WI38 (cell line): ENCODE data around the gene YY1AP1.

Experiments
- H3K4me3 ChIP-seq: 2 replicates; pipeline ENCODE4 v1.5.1; 2011; ENCODE audit warnings: low read depth, mild to moderate bottlenecking, control low read depth, low read length
- CTCF ChIP-seq: IDR thresholded peaks from 2 replicates; pipeline ENCODE4 v1.5.1; 2012; ENCODE audit warnings: low read depth, mild to moderate bottlenecking, control low read depth, low read length

Gene YY1AP1

GRCh38 chr1:155657463-155657862, 31.1 kb downstream of the YY1AP1 start:
- H3K4me3 ChIP-seq: no peak overlapping the region
- no peak for TF ChIP-seq CTCF

- no peak for TF ChIP-seq CTCF
- H3K4me3 ChIP-seq: no peak overlapping the region
Observed at GRCh38 chr1:155652951-155653350, 35.6 kb downstream of the YY1AP1 start.

DNA sequence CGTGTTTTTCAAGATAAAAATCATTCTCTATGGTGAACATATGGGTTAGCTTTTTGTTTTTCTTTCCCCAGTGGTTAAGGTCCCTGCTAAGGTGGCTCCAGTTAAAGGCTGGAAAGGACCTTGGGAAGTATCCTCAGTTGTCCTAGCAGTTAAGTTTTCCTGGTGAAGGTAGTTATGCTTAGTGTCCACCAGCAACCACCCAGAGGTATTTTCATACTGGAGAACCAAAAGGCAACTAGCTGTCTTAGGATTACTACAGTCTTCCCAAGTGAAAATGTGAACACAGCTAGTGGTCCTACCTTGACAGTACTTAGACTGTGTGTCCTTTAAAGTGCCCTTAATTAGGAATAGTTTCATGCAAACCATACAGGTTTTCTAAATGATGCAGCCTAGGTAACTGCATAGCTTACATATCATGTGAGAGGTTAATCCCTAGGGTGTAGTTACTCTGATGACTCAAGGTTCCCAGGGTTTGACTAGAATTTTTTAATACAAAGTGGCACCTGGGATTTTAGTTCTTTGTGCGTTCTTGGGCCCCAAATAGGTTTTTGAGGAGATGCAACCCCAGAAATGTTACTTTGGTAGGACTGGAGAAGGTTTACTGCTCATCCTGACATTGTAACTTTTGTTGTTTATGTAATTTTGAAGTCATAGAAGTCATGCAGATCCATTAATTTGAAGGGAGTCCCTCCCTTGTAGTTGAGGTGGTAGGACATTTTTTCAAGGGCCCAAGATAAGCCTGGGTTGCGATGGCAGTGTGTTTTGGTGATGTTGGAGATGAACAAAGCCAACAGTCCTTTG, 36.5 kb downstream of the YY1AP1 start:
- H3K4me3 ChIP-seq: no peak overlapping the region
- no peak for TF ChIP-seq CTCF

DNA sequence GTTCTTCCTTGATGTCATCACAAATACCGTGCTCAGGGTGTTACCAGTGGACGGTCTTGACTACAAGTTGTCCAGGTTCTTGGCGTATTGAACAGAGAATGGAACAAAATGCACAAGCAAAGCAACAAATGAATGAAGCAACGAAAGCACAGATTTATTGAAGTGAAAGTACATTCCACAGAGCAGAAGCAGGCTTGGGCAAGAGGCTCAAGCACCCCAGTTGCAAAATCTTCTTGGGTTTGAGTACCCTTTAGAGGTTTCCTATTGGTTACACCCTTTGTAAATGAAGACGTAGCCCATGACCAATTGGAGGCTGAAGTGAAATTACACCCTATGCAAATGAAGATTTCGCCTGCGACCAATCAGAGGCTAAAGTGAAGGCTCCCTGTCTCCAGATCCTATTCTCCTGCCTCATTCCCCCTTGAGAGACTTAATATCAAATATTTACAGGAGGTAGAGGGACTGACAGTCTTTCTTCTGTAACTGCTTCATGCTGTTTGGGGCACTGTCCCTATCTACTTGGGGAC, 38.3 kb downstream of the YY1AP1 start:
- TF ChIP-seq CTCF: no peak
- H3K4me3 ChIP-seq: no peak overlapping the region

- no peak for TF ChIP-seq CTCF
- H3K4me3 ChIP-seq: no peak overlapping the region
Observed at GRCh38 chr1:155649676-155650075, 38.9 kb downstream of the YY1AP1 start.

DNA sequence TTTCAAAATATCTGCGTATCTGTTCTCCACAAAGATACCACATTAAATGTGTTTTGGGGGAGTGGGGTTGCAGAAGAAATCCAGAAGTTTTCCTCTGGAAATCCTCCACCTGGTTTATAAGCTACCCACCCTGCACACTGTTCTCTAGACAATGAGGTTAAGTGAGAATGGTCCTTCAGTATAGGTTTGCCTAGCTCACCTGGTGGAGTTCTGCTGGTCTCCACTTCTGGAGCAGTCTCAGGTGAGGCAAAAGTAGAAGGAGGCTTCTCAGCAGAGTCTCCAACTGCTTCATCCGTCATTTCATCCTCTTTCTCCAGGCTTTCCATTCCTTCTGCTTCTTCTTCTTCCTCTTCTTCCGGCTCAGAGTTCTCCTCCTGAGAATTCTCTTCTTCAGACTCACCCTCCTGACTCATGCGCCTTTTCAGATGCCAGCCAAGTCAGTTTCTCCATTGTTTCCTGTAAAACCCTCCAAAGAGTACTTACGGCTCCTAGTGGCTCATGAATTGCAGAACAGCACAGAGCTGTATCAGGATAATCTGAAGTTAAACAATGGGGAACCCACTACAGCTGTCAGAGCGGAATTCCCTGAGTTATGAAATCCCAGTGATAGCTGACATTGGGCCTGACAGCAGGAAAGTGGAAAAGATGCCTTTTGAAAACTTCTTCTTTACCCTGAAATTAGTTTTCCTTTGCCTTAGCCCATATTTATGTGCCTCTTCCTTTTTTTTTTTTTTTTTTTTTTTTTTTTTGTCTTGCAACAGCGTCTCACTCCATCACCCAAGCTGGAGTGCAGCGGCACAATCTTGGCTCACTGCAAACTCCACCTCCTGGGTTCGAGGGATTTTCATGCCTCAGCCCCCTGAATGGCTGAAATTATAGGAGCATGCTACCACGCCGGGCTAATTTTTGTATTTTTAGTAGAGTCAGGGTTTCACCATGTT, 40.1 kb downstream of the YY1AP1 start:
- TF ChIP-seq CTCF: peak; percentile 57; the same call in 1 of the 2 replicates
- peak overlapping the region; percentile 55 for H3K4me3 ChIP-seq
